Parietal lobe (tissue), 1 donor: ENCODE data around the gene ERICH6. TPM values are rescaled to one million over a fixed set of nuclear protein-coding genes. Genes with fewer than 3 reads are reported as not detected.

Experiments
- total RNA-seq: library from RNA; depleted of rRNA; stranded (reverse); fragments of >200 nt; gene quantifications from one replicate; pipeline ENCODE4 v1.2.3, GENCODE V29; 2014

The ERICH6 gene
- not detected for total RNA-seq

GRCh38 chr3:150703756-150704344 is at the start of gene ERICH6:
ERICH6 (minus strand) TSS chr3:150703920; CDS start chr3:150703898, 22 bp downstream.

Other genes starting within 250 kb of the ERICH6 start
- gene SERP1, start 157.4 kb downstream of the ERICH6 start, total RNA-seq = 78.9 TPM
- gene EIF2A, start 157.1 kb downstream of the ERICH6 start, total RNA-seq = 317 TPM
- 71.4 TPM for gene SELENOT, start 100.6 kb downstream of the ERICH6 start, total RNA-seq
- 26.0 TPM for gene SIAH2, start 59.2 kb upstream of the ERICH6 start, total RNA-seq
- gene MINDY4B, start 201.5 kb upstream of the ERICH6 start, total RNA-seq = not detected